HG02642 (cell line): ENCODE measurements around the gene ADGRE1.
"Not testable (repeated sequence)": the region's sequence is repeated elsewhere in the genome, so short reads cannot be mapped to it uniquely, and the experiment has no call there.

ENCODE experiments used
- ATAC-seq: cut with Tn5 transposase; IDR thresholded peaks from one replicate; pipeline ENCODE4 v1.9.1; 2021; ENCODE audit warnings: mild to moderate bottlenecking; ENCODE audit not compliant: unreplicated experiment, poor library complexity

The ADGRE1 gene

GRCh38 chr19:6887316-6887715, at the start of gene ADGRE1:
Gene ADGRE1 (plus strand): TSS chr19:6887579. CDS start chr19:6887609, 30 bp downstream.
- ATAC-seq: no peak

GRCh38 chr19:6838062-6838655, 49.2 kb upstream of the ADGRE1 start:
- ATAC-seq: no peak

GRCh38 chr19:6842871-6843607, 44.3 kb upstream of the ADGRE1 start:
- no peak for ATAC-seq

GRCh38 chr19:6847828-6848200, 39.6 kb upstream of the ADGRE1 start:
- ATAC-seq: no peak

- no peak for ATAC-seq
Observed at GRCh38 chr19:6848986-6849385, 38.4 kb upstream of the ADGRE1 start.

GRCh38 chr19:6849876-6850275, 37.5 kb upstream of the ADGRE1 start:
- ATAC-seq: no peak

GRCh38 chr19:6851359-6851758, 36.0 kb upstream of the ADGRE1 start:
- ATAC-seq: no peak

- no peak for ATAC-seq
Observed at GRCh38 chr19:6852001-6852400, 35.4 kb upstream of the ADGRE1 start.

- no peak for ATAC-seq
Observed at GRCh38 chr19:6853868-6854267, 33.5 kb upstream of the ADGRE1 start.

- no peak for ATAC-seq
Observed at GRCh38 chr19:6854758-6855157, 32.6 kb upstream of the ADGRE1 start.

- no peak for ATAC-seq
Observed at GRCh38 chr19:6856749-6857372, 30.5 kb upstream of the ADGRE1 start.

- no peak for ATAC-seq
Observed at GRCh38 chr19:6861683-6862286, 25.6 kb upstream of the ADGRE1 start.

- peak; percentile 67 for ATAC-seq
Observed at GRCh38 chr19:6862673-6863078, 24.7 kb upstream of the ADGRE1 start.

- no peak for ATAC-seq
Observed at GRCh38 chr19:6864325-6864940, 22.9 kb upstream of the ADGRE1 start.

- no peak for ATAC-seq
Observed at GRCh38 chr19:6865849-6866248, 21.5 kb upstream of the ADGRE1 start.

GRCh38 chr19:6866741-6867151, 20.6 kb upstream of the ADGRE1 start:
- no peak for ATAC-seq

- ATAC-seq: no peak
Observed at GRCh38 chr19:6868351-6868750, 19.0 kb upstream of the ADGRE1 start.

- not testable (repeated sequence) for ATAC-seq
Observed at GRCh38 chr19:6869151-6869882, 18.1 kb upstream of the ADGRE1 start.

GRCh38 chr19:6873708-6874431, 13.5 kb upstream of the ADGRE1 start:
- no peak for ATAC-seq
